HG03064 (cell line): Measurements from ENCODE around the gene LIN9.
"Not testable (repeated sequence)": the region's sequence is repeated elsewhere in the genome, so short reads cannot be mapped to it uniquely, and the experiment has no call there.

ENCODE experiments used
- ATAC-seq: cut with Tn5 transposase; IDR thresholded peaks from one replicate; pipeline ENCODE4 v1.9.1; 2021; ENCODE audit warnings: low read depth; ENCODE audit not compliant: unreplicated experiment

LIN9 gene

GRCh38 chr1:226220473-226221189 lies 88.3 kb downstream of the LIN9 start:
- ATAC-seq: no peak

- ATAC-seq: no peak
These were observed 91.7 kb downstream of the LIN9 start for GRCh38 chr1:226217273-226217672.

- no peak for ATAC-seq
These were observed 92.9 kb downstream of the LIN9 start for GRCh38 chr1:226216056-226216455.

GRCh38 chr1:226215239-226215638 lies 93.7 kb downstream of the LIN9 start:
- ATAC-seq: no peak

- ATAC-seq: no peak
These were observed 96.4 kb downstream of the LIN9 start for GRCh38 chr1:226212545-226212944.

- no peak for ATAC-seq
These were observed 97.7 kb downstream of the LIN9 start for GRCh38 chr1:226211181-226211821.

GRCh38 chr1:226210571-226211176 lies 98.3 kb downstream of the LIN9 start:
- ATAC-seq: no peak

- no peak for ATAC-seq
These were observed 99.5 kb downstream of the LIN9 start for GRCh38 chr1:226209307-226210059.

GRCh38 chr1:226207048-226207447 lies 101.9 kb downstream of the LIN9 start:
- ATAC-seq: no peak

- ATAC-seq: no peak
These were observed 104.8 kb downstream of the LIN9 start for GRCh38 chr1:226204198-226204597.

GRCh38 chr1:226203655-226204054 lies 105.3 kb downstream of the LIN9 start:
- no peak for ATAC-seq

GRCh38 chr1:226203240-226203639 lies 105.7 kb downstream of the LIN9 start:
- no peak for ATAC-seq

GRCh38 chr1:226202666-226203065 lies 106.3 kb downstream of the LIN9 start:
- not testable (repeated sequence) for ATAC-seq

GRCh38 chr1:226202246-226202645 lies 106.7 kb downstream of the LIN9 start:
- ATAC-seq: no peak

- no peak for ATAC-seq
These were observed 107.9 kb downstream of the LIN9 start for GRCh38 chr1:226201029-226201593.

- ATAC-seq: no peak
These were observed 109.0 kb downstream of the LIN9 start for GRCh38 chr1:226199971-226200370.

- ATAC-seq: no peak
These were observed 113.8 kb downstream of the LIN9 start for GRCh38 chr1:226195144-226195543.

GRCh38 chr1:226187380-226187779 lies 121.6 kb downstream of the LIN9 start:
- ATAC-seq: no peak

GRCh38 chr1:226187019-226187322 lies 122.0 kb downstream of the LIN9 start:
- ATAC-seq: no peak

- peak; percentile 96 for ATAC-seq
These were observed 122.6 kb downstream of the LIN9 start, which contains the start of gene ACBD3 for GRCh38 chr1:226186124-226187018. Gene ACBD3 (minus strand): TSS chr1:226186741. CDS start chr1:226186675, 66 bp downstream.
